ENCODE measurements around the gene ZDHHC12. TPM values are rescaled to one million over a fixed set of nuclear protein-coding genes. Genes with fewer than 3 reads are reported as not detected.

The ZDHHC12 gene
- total RNA-seq: 10 to 100 TPM; 22.6 to 32.9 (median 31.4) TPM
- 20.0 TPM for total RNA-seq (2013)
- total RNA-seq: 3.0 to 30.9 (median 16.7) reads per million in 29 experiments

GRCh38 chr9:128723866-128724743, at the start of gene ZDHHC12:
ZDHHC12 (minus strand) TSS chr9:128724127; CDS start chr9:128724093, 34 bp downstream.
- peak within 1 kb of the TSS; percentile 75 to 79 for H3K4me3 ChIP-seq (ENCODE audit: control insufficient read depth in 1 of 2, extremely low read depth in 1 of 2, low read length in 1 of 2)
- no peaks in the 10 kb centered on the region for H3K27me3 ChIP-seq (replicated peaks in 1 of 2; ENCODE audit: control insufficient read depth in 2 of 2, extremely low read depth in 1 of 2, insufficient read depth in 2 of 2, low read length in 1 of 2)
- ATAC-seq (replicated peaks in 1 of 4): peak; percentile 92 to 98 (median 97)
- peak within 1 kb of the TSS; percentile 78 for H3K27ac ChIP-seq (ENCODE audit: low read length)
- H3K27me3 Mint-ChIP-seq: no peaks in the 10 kb centered on the region
- ChIA-PET POLR2A (interaction anchor here (0.6 to 0.7 kb wide), 3 partner anchors 47 to 214 kb away, joined by 3 to 6 read pairs (median 5); no protein-coding TSS in a partner anchor), CTCF (interaction anchor here in 1 of 2 donors (0.5 to 1.3 kb wide), 6 partner anchors 9 to 497 kb away, joined by 4 to 8 read pairs (median 6); partner anchors contain the start of genes ENDOG, PKN3 and ZER1)
- H3K9me3 ChIP-seq: no peaks in the 10 kb centered on the region
- H3K36me3 Mint-ChIP-seq: peaks cover 6% of the 10 kb centered on the region
- H3K4me3 Mint-ChIP-seq: peak within 1 kb of the TSS; percentile 89 to 94 (median 93)
- peaks cover 35 to 71% (median 55%) of the 10 kb centered on the region in 3 donors for H3K4me1 Mint-ChIP-seq
- H3K36me3 ChIP-seq (ENCODE audit: control insufficient read depth in 2 of 2, extremely low read depth in 1 of 2, insufficient read depth in 1 of 2, low read length in 1 of 2): peaks cover 2 to 11% of the 10 kb centered on the region in 2 donors
- H3K4me1 ChIP-seq (ENCODE audit: control insufficient read depth in 1 of 2, extremely low read depth in 1 of 2, insufficient read depth in 2 of 2, low read length in 2 of 2): peaks cover 11 to 57% of the 10 kb centered on the region in 2 experiments
- no peaks in the 10 kb centered on the region for H3K9me3 Mint-ChIP-seq
- H3K27ac Mint-ChIP-seq: peak within 1 kb of the TSS; percentile 94 to 95
- peak; percentile 95 to 100 (median 99) for DNase-seq
- under 1% methylated on average over 52 of the region's 68 CpGs for WGBS (ENCODE audit: insufficient coverage)

DNA sequence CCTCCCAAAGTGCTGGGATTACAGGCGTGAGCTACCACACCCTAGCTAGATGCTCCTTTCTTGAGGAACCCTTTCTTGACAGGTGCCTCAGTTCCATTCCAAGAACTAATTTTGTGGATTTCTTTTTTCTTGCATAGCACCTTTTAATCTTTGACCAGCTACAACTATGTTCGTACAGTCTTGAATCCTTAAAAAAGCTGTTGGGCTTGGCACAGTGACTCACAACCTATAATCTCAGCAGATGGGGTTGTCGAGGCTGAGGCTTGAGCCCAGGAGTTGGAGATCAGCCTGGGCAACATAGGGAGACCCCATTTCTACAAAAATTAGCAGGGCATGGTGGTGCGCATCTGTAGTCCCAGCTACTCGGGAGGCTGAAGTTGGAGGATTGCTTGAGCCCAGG, 49.1 kb upstream of the ZDHHC12 start:
- POLR2A ChIA-PET: interaction anchor here (0.6 to 0.8 kb wide), 3 partner anchors 9 to 26 kb away, joined by 4 to 6 read pairs (median 5); no protein-coding TSS in a partner anchor
- H3K4me3 Mint-ChIP-seq: peak overlapping the region; percentile 77 to 97 (median 79)
- 100% methylated on average over 1 of the region's 5 CpGs for WGBS (ENCODE audit: insufficient coverage)
- Histone ChIP-seq H3K27ac (ENCODE audit: low read length) (no peak overlapping the region), H3K9me3 (no peaks in the 10 kb centered on the region), H3K27me3 (replicated peaks in 1 of 2; ENCODE audit: control insufficient read depth in 2 of 2, extremely low read depth in 1 of 2, insufficient read depth in 2 of 2, low read length in 1 of 2) (no peaks in the 10 kb centered on the region), H3K4me3 (ENCODE audit: control insufficient read depth in 1 of 2, extremely low read depth in 1 of 2, low read length in 1 of 2) (no peak overlapping the region), H3K36me3 (ENCODE audit: control insufficient read depth in 2 of 2, extremely low read depth in 1 of 2, insufficient read depth in 1 of 2, low read length in 1 of 2) (peaks cover 0 to 1% of the 10 kb centered on the region in 2 donors), H3K4me1 (ENCODE audit: control insufficient read depth in 1 of 2, extremely low read depth in 1 of 2, insufficient read depth in 2 of 2, low read length in 2 of 2) (peaks cover 0 to 29% of the 10 kb centered on the region in 2 experiments)
- no peaks in the 10 kb centered on the region for H3K27me3 Mint-ChIP-seq
- H3K27ac Mint-ChIP-seq: peak overlapping the region in 1 of 2 donors; percentile 11
- no peak for DNase-seq
- H3K4me1 Mint-ChIP-seq: peaks cover 27 to 32% (median 29%) of the 10 kb centered on the region in 3 donors
- CTCF ChIA-PET: interaction anchor here in 1 of 2 donors (0.5 kb wide), 1 partner anchor 13 kb away, joined by 9 read pairs; no protein-coding TSS in a partner anchor
- ATAC-seq (replicated peaks in 1 of 4): no peak
- no peaks in the 10 kb centered on the region for H3K36me3 Mint-ChIP-seq
- no peaks in the 10 kb centered on the region for H3K9me3 Mint-ChIP-seq

GRCh38 chr9:128771745-128772519, 48.0 kb upstream of the ZDHHC12 start, which contains the start of gene ZER1:
ZER1 (minus strand) TSS chr9:128771927; CDS start chr9:128755565, 16,362 bp downstream.
- Mint-ChIP-seq H3K36me3 (peaks cover 3% of the 10 kb centered on the region), H3K4me3 (peak within 1 kb of the TSS; percentile 96 to 98 (median 97)), H3K27ac (peak within 1 kb of the TSS; percentile 96 to 97), H3K4me1 (peaks cover 35 to 39% (median 38%) of the 10 kb centered on the region in 3 donors), H3K27me3 (no peaks in the 10 kb centered on the region), H3K9me3 (no peaks in the 10 kb centered on the region)
- Histone ChIP-seq H3K4me1 (ENCODE audit: control insufficient read depth in 1 of 2, extremely low read depth in 1 of 2, insufficient read depth in 2 of 2, low read length in 2 of 2) (peaks cover 0 to 29% of the 10 kb centered on the region in 2 experiments), H3K9me3 (no peaks in the 10 kb centered on the region), H3K27ac (ENCODE audit: low read length) (peak within 1 kb of the TSS; percentile 89), H3K27me3 (replicated peaks in 1 of 2; ENCODE audit: control insufficient read depth in 2 of 2, extremely low read depth in 1 of 2, insufficient read depth in 2 of 2, low read length in 1 of 2) (no peaks in the 10 kb centered on the region), H3K4me3 (ENCODE audit: control insufficient read depth in 1 of 2, extremely low read depth in 1 of 2, low read length in 1 of 2) (peak within 1 kb of the TSS; percentile 65 to 73), H3K36me3 (ENCODE audit: control insufficient read depth in 2 of 2, extremely low read depth in 1 of 2, insufficient read depth in 1 of 2, low read length in 1 of 2) (peaks cover 0 to 7% of the 10 kb centered on the region in 2 donors)
- 4% methylated on average over 69 of the region's 72 CpGs for WGBS (ENCODE audit: insufficient coverage)
- POLR2A ChIA-PET: interaction anchor here in 1 of 2 donors (0.8 to 1.2 kb wide), 3 partner anchors 10 to 46 kb away, joined by 3 to 4 read pairs (median 3); no protein-coding TSS in a partner anchor
- ATAC-seq (replicated peaks in 1 of 4): peak; percentile 94 to 95 (median 95)
- CTCF ChIA-PET: interaction anchor here in 1 of 2 donors (1.1 to 1.5 kb wide), 3 partner anchors 17 to 48 kb away, joined by 4 to 8 read pairs (median 7); partner anchors contain the start of genes ENDOG and ZDHHC12
- DNase-seq: peak; percentile 85 to 97 (median 93)

GRCh38 chr9:128771094-128771721, 47.3 kb upstream of the ZDHHC12 start:
- no peaks in the 10 kb centered on the region for H3K27me3 ChIP-seq (replicated peaks in 1 of 2; ENCODE audit: control insufficient read depth in 2 of 2, extremely low read depth in 1 of 2, insufficient read depth in 2 of 2, low read length in 1 of 2)
- Mint-ChIP-seq H3K27me3 (no peaks in the 10 kb centered on the region), H3K4me1 (peaks cover 36 to 42% (median 38%) of the 10 kb centered on the region in 3 donors), H3K27ac (peak overlapping the region; percentile 96 to 97), H3K9me3 (no peaks in the 10 kb centered on the region), H3K4me3 (peak overlapping the region; percentile 96 to 98 (median 97)), H3K36me3 (peaks cover 3% of the 10 kb centered on the region)
- peak in 23 of 35 experiments; percentile 2 to 44 (median 19) for DNase-seq
- peak overlapping the region; percentile 63 for H3K27ac ChIP-seq (ENCODE audit: low read length)
- peaks cover 0 to 7% of the 10 kb centered on the region in 2 donors for H3K36me3 ChIP-seq (ENCODE audit: control insufficient read depth in 2 of 2, extremely low read depth in 1 of 2, insufficient read depth in 1 of 2, low read length in 1 of 2)
- peaks cover 0 to 29% of the 10 kb centered on the region in 2 experiments for H3K4me1 ChIP-seq (ENCODE audit: control insufficient read depth in 1 of 2, extremely low read depth in 1 of 2, insufficient read depth in 2 of 2, low read length in 2 of 2)
- ChIA-PET POLR2A (interaction anchor here (0.5 to 1.2 kb wide), 7 partner anchors 18 to 82 kb away, joined by 3 to 5 read pairs (median 4); partner anchors contain the start of gene SET (in 1 of the 2)), CTCF (interaction anchor here (0.5 to 1.5 kb wide), 5 partner anchors 17 to 122 kb away, joined by 4 to 8 read pairs (median 6); partner anchors contain the start of genes ENDOG (in 1 of the 2) and ZDHHC12 (in 1 of the 2))
- no peaks in the 10 kb centered on the region for H3K9me3 ChIP-seq
- WGBS (ENCODE audit: insufficient coverage): 0% methylated on average over 21 of the region's 28 CpGs
- peak overlapping the region; percentile 65 to 73 for H3K4me3 ChIP-seq (ENCODE audit: control insufficient read depth in 1 of 2, extremely low read depth in 1 of 2, low read length in 1 of 2)
- peak in 3 of 4 experiments; percentile 26 to 41 (median 35) for ATAC-seq (replicated peaks in 1 of 4)

- peak overlapping the region; percentile 96 to 98 (median 97) for H3K4me3 Mint-ChIP-seq
- no peaks in the 10 kb centered on the region for H3K9me3 ChIP-seq
- H3K27ac Mint-ChIP-seq: peak overlapping the region; percentile 96 to 97
- peaks cover 3% of the 10 kb centered on the region for H3K36me3 Mint-ChIP-seq
- POLR2A ChIA-PET: interaction anchor here (0.5 to 1.1 kb wide), 6 partner anchors 19 to 81 kb away, joined by 3 to 5 read pairs (median 4); partner anchors contain the start of gene SET (in 1 of the 2)
- peaks cover 0 to 29% of the 10 kb centered on the region in 2 experiments for H3K4me1 ChIP-seq (ENCODE audit: control insufficient read depth in 1 of 2, extremely low read depth in 1 of 2, insufficient read depth in 2 of 2, low read length in 2 of 2)
- 100% methylated on average over 4 of the region's 11 CpGs for WGBS (ENCODE audit: insufficient coverage)
- peak overlapping the region; percentile 63 for H3K27ac ChIP-seq (ENCODE audit: low read length)
- peaks cover 39 to 44% (median 41%) of the 10 kb centered on the region in 3 donors for H3K4me1 Mint-ChIP-seq
- DNase-seq: no peak
- H3K27me3 ChIP-seq (replicated peaks in 1 of 2; ENCODE audit: control insufficient read depth in 2 of 2, extremely low read depth in 1 of 2, insufficient read depth in 2 of 2, low read length in 1 of 2): no peaks in the 10 kb centered on the region
- no peaks in the 10 kb centered on the region for H3K27me3 Mint-ChIP-seq
- no peaks in the 10 kb centered on the region for H3K9me3 Mint-ChIP-seq
- CTCF ChIA-PET: interaction anchor here (0.5 to 1.5 kb wide), 4 partner anchors 18 to 122 kb away, joined by 4 to 8 read pairs (median 5); partner anchors contain the start of gene ENDOG (in 1 of the 2)
- no peak for ATAC-seq (replicated peaks in 1 of 4)
- H3K4me3 ChIP-seq (ENCODE audit: control insufficient read depth in 1 of 2, extremely low read depth in 1 of 2, low read length in 1 of 2): peak overlapping the region; percentile 65 to 73
- H3K36me3 ChIP-seq (ENCODE audit: control insufficient read depth in 2 of 2, extremely low read depth in 1 of 2, insufficient read depth in 1 of 2, low read length in 1 of 2): peaks cover 0 to 7% of the 10 kb centered on the region in 2 donors
Observed at GRCh38 chr9:128770286-128771030, 46.5 kb upstream of the ZDHHC12 start.
